Calu3 (cell line): ENCODE data around the gene ALS2. TPM values are rescaled to one million over a fixed set of nuclear protein-coding genes. Genes with fewer than 3 reads are reported as not detected.

Experiments
- BruUV-seq: library from RNA; stranded (reverse); fragments of 400-500 nt; replicated peaks from 2 replicates; lab custom pipeline; 2021; lab: Mats Ljungman, UMichigan
- CTCF ChIA-PET: fragments of 300-600 bp; sonication (Branson Sonifier 250); formaldehyde crosslinking; loops from one replicate; lab custom pipeline; 2022; ENCODE audit warnings: antibody characterized with exemption; lab: Charles Lee
- DNase-seq: peaks from one replicate; pipeline ENCODE4 v3.0.0; 2022
- H3K27ac Mint-ChIP-seq: one replicate; pipeline ENCODE4 v1.8.0; 2022; ENCODE audit warnings: mixed read lengths; ENCODE audit not compliant: unreplicated experiment
- H3K27me3 Mint-ChIP-seq: one replicate; pipeline ENCODE4 v1.8.0; 2022; ENCODE audit warnings: mixed read lengths; ENCODE audit not compliant: unreplicated experiment
- H3K36me3 Mint-ChIP-seq: one replicate; pipeline ENCODE4 v1.8.0; 2022; ENCODE audit warnings: mild to moderate bottlenecking, moderate library complexity, mixed read lengths; ENCODE audit not compliant: insufficient read depth, unreplicated experiment
- H3K4me1 Mint-ChIP-seq: one replicate; pipeline ENCODE4 v1.8.0; 2022; ENCODE audit warnings: mild to moderate bottlenecking, low read depth, mixed read lengths; ENCODE audit not compliant: unreplicated experiment
- H3K4me3 Mint-ChIP-seq: one replicate; pipeline ENCODE4 v1.8.0; 2022; ENCODE audit warnings: mild to moderate bottlenecking, low read depth, moderate library complexity, mixed read lengths; ENCODE audit not compliant: unreplicated experiment
- H3K9me3 Mint-ChIP-seq: one replicate; pipeline ENCODE4 v1.8.0; 2022; ENCODE audit warnings: low read depth, mixed read lengths; ENCODE audit not compliant: unreplicated experiment
- CTCF ChIP-seq: fragments of 200-600 bp; IDR thresholded peaks from one replicate; pipeline ENCODE4 v1.8.0; 2022; ENCODE audit warnings: antibody characterized with exemption; ENCODE audit not compliant: unreplicated experiment
- intact Hi-C: fragments of 100-400 bp; cut with micrococcal nuclease; formaldehyde crosslinking; loops from one replicate; pipeline ENCODE4 v1.10.0; 2022; ENCODE audit not compliant: unreplicated experiment
- total RNA-seq: library from RNA; stranded (reverse); gene quantifications from 2 replicates; pipeline ENCODE4 v1.2.3, GENCODE V29; 2022

Gene ALS2
- total RNA-seq, 1 experiment from 2014 or later, result 29.0 TPM

DNA sequence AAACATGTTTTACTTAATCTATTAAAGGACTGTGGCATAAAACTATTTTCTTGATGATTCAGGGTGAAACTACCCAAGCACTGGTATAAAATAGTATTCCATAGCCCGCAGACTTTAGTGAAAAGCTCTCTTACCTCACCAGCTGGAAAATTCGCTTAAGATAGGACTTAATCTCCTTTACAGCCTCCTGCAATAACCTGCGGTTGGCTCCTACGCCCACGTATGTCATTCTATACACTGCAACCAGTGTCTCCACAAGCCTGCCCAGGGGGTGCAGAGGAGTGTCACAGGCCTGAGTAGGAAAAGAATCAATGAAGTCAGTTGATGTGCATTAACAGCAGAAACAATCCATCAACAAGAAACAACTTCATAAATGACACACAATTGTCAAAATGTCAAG, 71.0 kb downstream of the ALS2 start:
- BruUV-seq, result no TSS peak
- H3K27me3 Mint-ChIP-seq, result no peaks in the 10 kb centered on the region

GRCh38 chr2:201709049-201709448, 71.7 kb downstream of the ALS2 start:
- intact Hi-C loops, result no loop called here
- Mint-ChIP-seq H3K4me1 (no peaks in the 10 kb centered on the region), H3K4me3 (no peak overlapping the region), H3K27me3 (no peaks in the 10 kb centered on the region), H3K36me3 (no peaks in the 10 kb centered on the region), H3K27ac (no peak overlapping the region), H3K9me3 (no peaks in the 10 kb centered on the region)
- no peak for TF ChIP-seq CTCF
- DNase-seq, result no peak
- CTCF ChIA-PET, result no interaction called here
- BruUV-seq, result no TSS peak

More for the DNA sequence above, 71.0 kb downstream of the ALS2 start:
- intact Hi-C loops, result no loop called here
- Mint-ChIP-seq H3K4me1 (no peaks in the 10 kb centered on the region), H3K9me3 (no peaks in the 10 kb centered on the region), H3K27ac (no peak overlapping the region), H3K4me3 (no peak overlapping the region), H3K36me3 (peaks cover 4% of the 10 kb centered on the region)
- TF ChIP-seq CTCF, result no peak
- no peak for DNase-seq
- CTCF ChIA-PET, result interaction anchor here (0.7 kb wide), 1 partner anchor 87 kb away, joined by 3 read pairs; no protein-coding TSS in a partner anchor

DNA sequence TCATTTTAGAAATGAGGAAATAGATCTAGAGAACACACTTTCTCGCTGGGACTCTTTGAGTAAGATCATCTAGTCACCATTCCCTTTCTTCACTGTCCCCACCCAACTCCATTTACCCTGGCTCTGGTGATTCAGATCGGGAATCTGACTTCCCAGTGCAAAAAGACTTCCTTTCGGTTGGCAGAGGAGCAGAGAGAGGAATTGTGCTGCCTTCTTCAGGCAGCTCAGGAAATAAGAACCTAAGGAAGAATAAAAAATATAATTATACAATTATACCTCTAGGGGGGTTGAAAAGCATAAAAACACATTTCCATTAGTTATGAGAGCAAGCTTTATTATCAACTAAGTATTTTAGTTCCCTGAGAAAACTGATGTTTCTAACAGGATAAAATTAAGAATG, 73.0 kb downstream of the ALS2 start:
- H3K27me3 Mint-ChIP-seq, result no peaks in the 10 kb centered on the region
- H3K4me1 Mint-ChIP-seq, result no peaks in the 10 kb centered on the region
- no peaks in the 10 kb centered on the region for H3K9me3 Mint-ChIP-seq
- no peaks in the 10 kb centered on the region for H3K36me3 Mint-ChIP-seq
- TF ChIP-seq CTCF, result no peak
- BruUV-seq, result no TSS peak
- no peak overlapping the region for H3K4me3 Mint-ChIP-seq
- no peak overlapping the region for H3K27ac Mint-ChIP-seq
- intact Hi-C loops, result no loop called here
- no peak for DNase-seq
- CTCF ChIA-PET, result no interaction called here

- intact Hi-C loops, result no loop called here
- Mint-ChIP-seq H3K4me1 (no peaks in the 10 kb centered on the region), H3K36me3 (no peaks in the 10 kb centered on the region), H3K9me3 (no peaks in the 10 kb centered on the region), H3K4me3 (no peak overlapping the region), H3K27me3 (no peaks in the 10 kb centered on the region), H3K27ac (no peak overlapping the region)
- CTCF ChIA-PET, result no interaction called here
- no TSS peak for BruUV-seq
- no peak for TF ChIP-seq CTCF
- DNase-seq, result no peak
Measured at GRCh38 chr2:201707142-201707541, 73.6 kb downstream of the ALS2 start.
